ENCODE data around the gene WIPI1.

The WIPI1 gene

GRCh38 chr17:68431661-68432071 is 25.6 kb downstream of the WIPI1 start:
- TF ChIP-seq, protein P1, sequence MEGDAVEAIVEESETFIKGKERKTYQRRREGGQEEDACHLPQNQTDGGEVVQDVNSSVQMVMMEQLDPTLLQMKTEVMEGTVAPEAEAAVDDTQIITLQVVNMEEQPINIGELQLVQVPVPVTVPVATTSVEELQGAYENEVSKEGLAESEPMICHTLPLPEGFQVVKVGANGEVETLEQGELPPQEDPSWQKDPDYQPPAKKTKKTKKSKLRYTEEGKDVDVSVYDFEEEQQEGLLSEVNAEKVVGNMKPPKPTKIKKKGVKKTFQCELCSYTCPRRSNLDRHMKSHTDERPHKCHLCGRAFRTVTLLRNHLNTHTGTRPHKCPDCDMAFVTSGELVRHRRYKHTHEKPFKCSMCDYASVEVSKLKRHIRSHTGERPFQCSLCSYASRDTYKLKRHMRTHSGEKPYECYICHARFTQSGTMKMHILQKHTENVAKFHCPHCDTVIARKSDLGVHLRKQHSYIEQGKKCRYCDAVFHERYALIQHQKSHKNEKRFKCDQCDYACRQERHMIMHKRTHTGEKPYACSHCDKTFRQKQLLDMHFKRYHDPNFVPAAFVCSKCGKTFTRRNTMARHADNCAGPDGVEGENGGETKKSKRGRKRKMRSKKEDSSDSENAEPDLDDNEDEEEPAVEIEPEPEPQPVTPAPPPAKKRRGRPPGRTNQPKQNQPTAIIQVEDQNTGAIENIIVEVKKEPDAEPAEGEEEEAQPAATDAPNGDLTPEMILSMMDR (conservative IDR thresholded peaks at IDR 0.05; ENCODE audit: low read depth, low read length), result peak; percentile 59
- DNase-seq (ENCODE audit: low read depth), result no peak
- no peak overlapping the region for H3K4me3 ChIP-seq (ENCODE audit: low read length)

- TF ChIP-seq, protein P1 (conservative IDR thresholded peaks at IDR 0.05; ENCODE audit: low read depth, low read length), result no peak
- no peak for DNase-seq (ENCODE audit: low read depth)
- no peak overlapping the region for H3K4me3 ChIP-seq (ENCODE audit: low read length)
Observed at GRCh38 chr17:68431045-68431608, 26.2 kb downstream of the WIPI1 start.

- H3K4me3 ChIP-seq (ENCODE audit: low read length), result no peak overlapping the region
- TF ChIP-seq, protein P1 (conservative IDR thresholded peaks at IDR 0.05; ENCODE audit: low read depth, low read length), result no peak
- DNase-seq (ENCODE audit: low read depth), result no peak
Observed at GRCh38 chr17:68429881-68430280, 27.4 kb downstream of the WIPI1 start.

DNA sequence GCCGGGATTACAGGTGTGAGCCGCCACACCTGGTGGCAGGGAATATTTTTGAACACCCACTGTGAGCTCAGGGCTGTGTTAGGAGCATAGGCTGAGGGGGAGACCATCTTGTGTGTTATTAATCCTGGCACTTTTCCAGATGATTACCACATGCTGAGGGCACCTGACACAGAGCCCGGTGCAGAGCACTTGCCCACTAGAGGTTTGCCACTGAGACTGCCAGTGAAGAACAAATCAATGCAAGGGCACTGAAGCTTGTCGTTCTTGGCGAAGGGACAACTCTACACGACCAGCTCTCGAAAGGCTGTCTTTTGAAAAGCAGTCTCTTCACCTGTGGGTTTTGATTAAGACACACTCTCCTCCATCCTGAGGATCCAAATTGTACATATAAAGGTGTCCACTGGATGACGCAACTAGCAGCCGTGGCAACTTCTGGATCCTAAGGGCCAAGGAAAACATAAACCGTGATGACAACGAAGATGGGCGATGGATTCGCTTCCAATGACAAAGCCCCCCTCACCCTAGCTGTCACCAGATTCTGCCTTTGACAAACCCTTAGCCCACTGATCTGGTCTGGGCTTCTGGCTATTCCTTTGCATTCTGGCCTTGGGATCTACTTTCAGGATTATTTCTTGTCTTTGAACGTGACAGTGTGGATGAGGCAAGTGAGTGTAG is 28.7 kb downstream of the WIPI1 start:
- H3K4me3 ChIP-seq (ENCODE audit: low read length), result no peak overlapping the region
- TF ChIP-seq, protein P1 (conservative IDR thresholded peaks at IDR 0.05; ENCODE audit: low read depth, low read length), result no peak
- no peak for DNase-seq (ENCODE audit: low read depth)

DNA sequence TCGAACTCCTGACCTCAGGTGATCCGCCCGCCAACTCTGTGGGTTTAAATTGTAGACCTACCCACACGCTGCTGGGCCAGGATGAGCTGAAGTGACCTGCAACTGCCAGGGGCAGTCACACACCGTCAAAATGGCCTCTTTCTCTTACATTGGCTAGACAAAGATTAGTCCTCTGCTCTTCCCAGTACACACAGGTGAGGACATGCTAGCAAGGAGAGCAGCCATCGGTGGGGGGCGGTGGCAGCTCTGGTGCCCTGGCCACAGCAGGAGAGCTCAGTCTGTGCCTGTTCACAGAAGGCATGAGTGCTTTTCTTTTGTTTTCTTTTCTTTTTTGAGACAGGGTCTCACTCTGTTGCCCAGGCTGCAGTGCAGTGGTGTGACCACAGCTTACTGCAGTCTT is 29.7 kb downstream of the WIPI1 start:
- no peak overlapping the region for H3K4me3 ChIP-seq (ENCODE audit: low read length)
- no peak for DNase-seq (ENCODE audit: low read depth)
- TF ChIP-seq, protein P1 (conservative IDR thresholded peaks at IDR 0.05; ENCODE audit: low read depth, low read length), result no peak

- TF ChIP-seq, protein P1 (conservative IDR thresholded peaks at IDR 0.05; ENCODE audit: low read depth, low read length), result no peak
- DNase-seq (ENCODE audit: low read depth), result no peak
- H3K4me3 ChIP-seq (ENCODE audit: low read length), result no peak overlapping the region
Observed at GRCh38 chr17:68425979-68426378, 31.3 kb downstream of the WIPI1 start.

- TF ChIP-seq, protein P1 (conservative IDR thresholded peaks at IDR 0.05; ENCODE audit: low read depth, low read length), result no peak
- H3K4me3 ChIP-seq (ENCODE audit: low read length), result no peak overlapping the region
Observed at GRCh38 chr17:68424861-68425260, 32.4 kb downstream of the WIPI1 start.

More at GRCh38 chr17:68424861-68425260, 32.4 kb downstream of the WIPI1 start:
- no peak for DNase-seq (ENCODE audit: low read depth)

Data from retinal pigment epithelial cell (primary cell).